ENCODE measurements around the gene WWOX. TPM values are rescaled to one million over a fixed set of nuclear protein-coding genes. Genes with fewer than 3 reads are reported as not detected.

Gene WWOX
- total RNA-seq, 6 experiments from 2014 or later, result 0.46 to 3.4 (median 1.3) TPM

DNA sequence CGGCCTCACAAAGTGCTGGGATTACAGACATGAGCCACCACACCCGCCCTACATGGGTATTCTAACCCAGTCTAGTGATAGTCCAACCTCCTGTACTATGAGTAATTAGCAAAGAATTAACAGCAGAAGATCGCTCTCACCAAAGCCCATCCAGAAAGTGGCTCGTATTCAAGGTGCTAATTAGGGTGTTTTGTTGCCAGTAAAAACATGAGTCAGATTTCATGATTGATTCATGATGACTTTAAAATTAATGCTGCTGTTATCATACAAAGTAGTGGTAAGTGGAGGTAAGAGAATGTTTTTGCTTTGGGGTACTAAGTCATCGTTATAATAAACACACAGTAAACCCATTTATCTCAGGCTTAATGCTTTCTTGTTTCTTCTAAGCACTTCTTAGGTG is 428.8 kb downstream of the WWOX start:
- Mint-ChIP-seq H3K9me3 (peaks cover 48% of the 10 kb centered on the region), H3K27ac (no peak overlapping the region), H3K36me3 (ENCODE audit: low read depth) (peaks cover 2% of the 10 kb centered on the region), H3K4me3 (no peak overlapping the region), H3K27me3 (ENCODE audit: insufficient read depth) (no peaks in the 10 kb centered on the region), H3K4me1 (ENCODE audit: low read depth) (no peaks in the 10 kb centered on the region)
- no peak for DNase-seq
- no peak for TF ChIP-seq CTCF (IDR thresholded peaks at IDR 0.05)

DNA sequence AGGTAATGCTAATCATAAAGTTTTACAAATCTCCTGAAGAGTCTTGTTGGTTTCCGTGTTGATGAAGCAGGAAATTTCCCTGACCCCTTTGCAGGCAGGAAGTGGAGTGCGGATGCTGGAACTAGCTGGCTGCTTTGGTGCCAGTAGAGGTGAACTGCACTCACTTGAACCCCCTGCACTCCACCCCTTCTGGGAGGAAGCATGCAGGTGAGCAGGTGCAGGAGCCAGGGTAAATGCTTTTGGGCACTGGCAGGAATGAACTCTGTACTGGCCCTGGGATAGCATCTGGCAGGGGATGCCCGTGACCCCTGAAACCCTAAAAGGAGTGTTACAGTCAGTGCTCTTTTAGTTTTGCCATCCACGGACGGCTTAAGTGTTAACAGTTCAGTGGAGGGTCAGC is 430.4 kb downstream of the WWOX start:
- no peak overlapping the region for H3K27ac Mint-ChIP-seq
- no peak overlapping the region for H3K4me3 Mint-ChIP-seq
- peaks cover 52% of the 10 kb centered on the region for H3K9me3 Mint-ChIP-seq

DNA sequence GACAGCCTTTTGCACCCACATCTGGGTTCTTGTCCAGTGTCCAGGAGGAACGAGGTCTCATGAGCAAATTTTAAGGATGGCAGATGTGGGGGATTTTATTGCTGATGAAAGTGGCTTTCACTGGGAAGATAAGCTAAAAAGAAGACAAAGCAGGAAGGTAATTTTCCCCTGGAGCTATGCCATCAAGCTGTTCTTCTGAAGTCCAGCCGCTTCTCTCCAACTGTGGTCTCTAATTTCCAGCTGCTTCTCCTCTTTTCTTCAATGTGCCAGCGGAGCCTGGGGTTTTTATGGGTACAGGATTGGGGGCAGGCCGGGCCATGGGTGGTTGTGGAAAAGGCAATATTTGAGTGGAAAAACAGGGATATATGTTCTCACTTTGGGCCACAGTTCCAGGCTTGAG is 430.8 kb downstream of the WWOX start:
- TF ChIP-seq CTCF (IDR thresholded peaks at IDR 0.05), result no peak
- DNase-seq, result no peak
- peaks cover 11% of the 10 kb centered on the region for H3K36me3 Mint-ChIP-seq (ENCODE audit: low read depth)
- no peaks in the 10 kb centered on the region for H3K4me1 Mint-ChIP-seq (ENCODE audit: low read depth)
- H3K4me3 Mint-ChIP-seq, result no peak overlapping the region
- H3K27me3 Mint-ChIP-seq (ENCODE audit: insufficient read depth), result no peaks in the 10 kb centered on the region
- no peak overlapping the region for H3K27ac Mint-ChIP-seq
- H3K9me3 Mint-ChIP-seq, result peaks cover 55% of the 10 kb centered on the region

More for the DNA sequence above, 430.4 kb downstream of the WWOX start:
- H3K36me3 Mint-ChIP-seq (ENCODE audit: low read depth), result peaks cover 7% of the 10 kb centered on the region
- H3K27me3 Mint-ChIP-seq (ENCODE audit: insufficient read depth), result no peaks in the 10 kb centered on the region
- no peak for DNase-seq
- no peak for TF ChIP-seq CTCF (IDR thresholded peaks at IDR 0.05)
- no peaks in the 10 kb centered on the region for H3K4me1 Mint-ChIP-seq (ENCODE audit: low read depth)

DNA sequence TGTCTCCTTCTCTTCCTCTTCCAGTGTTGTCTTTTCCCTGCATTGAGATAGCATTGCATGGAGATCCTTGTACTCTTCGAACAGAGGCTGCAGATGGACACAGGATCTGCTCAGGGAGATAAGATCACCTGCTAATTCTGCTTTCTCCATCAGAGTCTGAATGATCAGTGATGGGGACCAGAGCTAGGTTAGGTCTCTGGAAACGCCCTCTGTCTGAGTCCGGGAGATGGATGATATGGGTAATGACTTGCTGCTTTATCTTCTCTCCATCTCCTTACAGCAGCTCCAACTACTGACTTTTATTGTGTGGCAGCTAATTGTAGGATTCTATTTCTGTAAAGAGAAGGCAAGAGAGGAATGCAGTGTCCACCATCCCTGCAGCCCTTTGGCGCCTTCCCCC is 435.6 kb downstream of the WWOX start:
- Mint-ChIP-seq H3K36me3 (ENCODE audit: low read depth) (peaks cover 11% of the 10 kb centered on the region), H3K27me3 (ENCODE audit: insufficient read depth) (no peaks in the 10 kb centered on the region), H3K4me1 (ENCODE audit: low read depth) (no peaks in the 10 kb centered on the region), H3K27ac (no peak overlapping the region), H3K9me3 (peaks cover 58% of the 10 kb centered on the region), H3K4me3 (no peak overlapping the region)
- DNase-seq, result no peak
- TF ChIP-seq CTCF (IDR thresholded peaks at IDR 0.05), result no peak

DNA sequence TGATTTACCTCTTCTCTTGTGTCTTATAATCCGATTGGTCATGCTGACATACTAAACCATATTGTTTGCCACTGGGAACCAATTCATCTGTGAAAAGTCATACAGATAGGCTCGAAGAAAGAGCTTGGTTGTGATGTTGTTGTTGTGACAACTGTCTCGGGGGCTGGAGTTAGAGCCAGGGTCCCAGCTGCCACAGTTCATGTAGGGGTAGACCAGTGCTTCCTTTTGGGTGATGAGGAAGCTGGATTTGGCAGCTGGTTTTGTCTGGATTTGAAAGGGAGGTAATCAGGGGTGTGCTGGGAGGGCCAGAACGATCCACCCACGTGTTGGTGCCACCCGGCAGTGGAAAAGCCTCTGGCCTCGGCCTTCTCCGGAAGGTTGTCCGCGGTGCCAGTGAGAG is 438.1 kb downstream of the WWOX start:
- Mint-ChIP-seq H3K27ac (no peak overlapping the region), H3K4me1 (ENCODE audit: low read depth) (no peaks in the 10 kb centered on the region), H3K9me3 (peaks cover 59% of the 10 kb centered on the region), H3K36me3 (ENCODE audit: low read depth) (peaks cover 11% of the 10 kb centered on the region), H3K4me3 (no peak overlapping the region), H3K27me3 (ENCODE audit: insufficient read depth) (no peaks in the 10 kb centered on the region)
- TF ChIP-seq CTCF (IDR thresholded peaks at IDR 0.05), result no peak
- DNase-seq, result no peak

DNA sequence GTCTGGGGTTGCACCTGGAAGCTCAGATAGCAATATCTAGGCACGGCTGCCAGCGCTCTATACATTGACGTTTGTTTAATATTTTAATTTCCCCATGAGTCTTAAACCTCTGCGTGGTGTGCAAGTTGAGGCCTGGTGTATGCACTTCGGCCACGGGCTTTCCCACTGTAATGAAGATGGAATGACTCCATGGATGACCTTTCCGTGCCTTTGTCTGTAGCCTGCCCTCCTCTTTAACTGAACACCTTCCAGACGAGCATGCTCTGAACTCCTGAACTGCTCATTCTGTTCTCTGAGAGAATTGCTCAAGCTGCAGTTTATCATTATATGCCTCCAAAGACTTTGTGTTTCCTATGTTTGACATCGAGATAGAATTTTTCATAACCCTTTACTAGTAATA is 438.8 kb downstream of the WWOX start:
- Mint-ChIP-seq H3K27ac (no peak overlapping the region), H3K9me3 (peaks cover 61% of the 10 kb centered on the region), H3K27me3 (ENCODE audit: insufficient read depth) (no peaks in the 10 kb centered on the region; the same call in 1 of the 2 replicates), H3K4me3 (no peak overlapping the region), H3K4me1 (ENCODE audit: low read depth) (no peaks in the 10 kb centered on the region), H3K36me3 (ENCODE audit: low read depth) (peaks cover 13% of the 10 kb centered on the region)
- no peak for DNase-seq
- TF ChIP-seq CTCF (IDR thresholded peaks at IDR 0.05), result no peak
